Measurements from ENCODE around the gene SETSIP.

- TF ChIP-seq CTCF (IDR thresholded peaks at IDR 0.05) (no peak), EZH2 (IDR thresholded peaks at IDR 0.05) (no peak)
These were observed 9.4 kb upstream of the SETSIP start for GRCh38 chr1:92084651-92085050.
